K562 (cell line): ENCODE results near the gene CS. TPM values are rescaled to one million over a fixed set of nuclear protein-coding genes. Genes with fewer than 3 reads are reported as not detected.
A peak's percentile ranks its signal among the peaks of the same experiment; 100 is the strongest.

Experiments
- AFF4 ChIP-seq: sonication (generic); formaldehyde crosslinking; IDR thresholded peaks from 2 replicates; pipeline ENCODE4 v1.8.0; 2023; ENCODE audit warnings: mild to moderate bottlenecking, missing genetic modification reagents
- CHCHD3 ChIP-seq: fragments of 250-450 bp; sonication (Bioruptor Pico); IDR thresholded peaks from 2 replicates; pipeline ENCODE4 v2.1.2; 2022; ENCODE audit warnings: mild to moderate bottlenecking
- HCFC1 ChIP-seq: IDR thresholded peaks from 2 replicates; pipeline ENCODE4 v1.6.1; 2012; ENCODE audit warnings: low read depth, low read length, improper control_type of control experiment
- HOMEZ ChIP-seq: fragments of 250-450 bp; sonication (Bioruptor Pico); IDR thresholded peaks from 2 replicates; pipeline ENCODE4 v1.4.0; 2020; ENCODE audit warnings: mild to moderate bottlenecking, moderate library complexity
- JUND ChIP-seq, 2 experiments: IDR thresholded peaks; 2 replicates in 1 of 2; 3 replicates in 1 of 2; pipeline ENCODE4 v1.6.1; 2011; ENCODE audit warnings: borderline replicate concordance in 2 of 2, low read depth in 2 of 2, low read length in 2 of 2, improper control_type of control experiment in 1 of 2, missing biosample characterization in 1 of 2, missing genetic modification characterization in 1 of 2, missing genetic modification reagents in 1 of 2
- NEUROD1 ChIP-seq: fragments of 150-350 bp; IDR thresholded peaks from 2 replicates; pipeline ENCODE4 v1.6.1; 2014; ENCODE audit warnings: borderline replicate concordance, low read length, low read depth; ENCODE audit not compliant: partially characterized antibody
- RREB1 ChIP-seq: fragments of 250-450 bp; sonication (Bioruptor Pico); IDR thresholded peaks from 2 replicates; pipeline ENCODE4 v1.4.0; 2020
- STAT5A ChIP-seq: IDR thresholded peaks from 2 replicates; pipeline ENCODE4 v1.6.1; 2012; ENCODE audit warnings: low read length, inconsistent platforms, borderline replicate concordance
- THAP7 ChIP-seq: fragments of 250-450 bp; sonication (Bioruptor Pico); IDR thresholded peaks from 2 replicates; pipeline ENCODE4 v1.5.0; 2021
- TRIM25 ChIP-seq: fragments of 450-650 bp; IDR thresholded peaks from 2 replicates; pipeline ENCODE4 v1.7.0; 2016; ENCODE audit warnings: borderline replicate concordance
- XRCC4 ChIP-seq: IDR thresholded peaks from one replicate; pipeline ENCODE4 v1.6.1; 2011; ENCODE audit not compliant: insufficient read depth, insufficient read length; ENCODE audit errors: extremely low read depth
- XRCC5 ChIP-seq: fragments of 200-400 bp; formaldehyde crosslinking; IDR thresholded peaks from 2 replicates; pipeline ENCODE4 v1.6.1; 2017; ENCODE audit warnings: low read depth, mild to moderate bottlenecking, low read length
- polyA plus RNA-seq, 8 experiments: library from polyadenylated mRNA; depleted of rRNA in 4 of 8; stranded (reverse) in 5 of 8; unstranded in 3 of 8; fragments of >200 nt; fragmentation: Nextera tagmentation in 2 of 8; fragmentation: Illumina TruSeq in 1 of 8; extraction: Ambion mirVana in 2 of 8; extraction: Trizol in 1 of 8; gene quantifications; 2 replicates each; pipeline versions ENCODE4 v1.2.1 to v1.2.3, GENCODE V29; 2011 to 2014; ENCODE audit warnings: inconsistent platforms in 1 of 8, missing spikeins in 1 of 8
- total RNA-seq, 7 experiments: library from RNA; depleted of rRNA in 6 of 7; stranded (reverse); fragments of >200 nt in 6 of 7; fragmentation: Illumina TruSeq in 2 of 7; extraction: Trizol in 2 of 7; gene quantifications; 2 replicates each; pipeline versions ENCODE4 v1.2.1 to v1.2.3, GENCODE V29; 2011 to 2021; ENCODE audit warnings: low replicate concordance in 1 of 7

CS gene
- total and polyA plus RNA-seq, 9 of the 15 experiments (the other 6 are each of a cell fraction or from before 2014, with no cell fraction given), result 99.9 to 390 (median 149) TPM

GRCh38 chr12:56266693-56267442 is 33.3 kb downstream of the CS start, which contains the start of gene COQ10A (continued):
- TF ChIP-seq JUND (IDR thresholded peaks at IDR 0.05; ENCODE audit: borderline replicate concordance, low read depth, low read length), result peak; percentile 34
- TF ChIP-seq JUND (tag; IDR thresholded peaks at IDR 0.05; ENCODE audit: borderline replicate concordance, low read depth, low read length), result peak; percentile 49; the same call in 1 of the 3 replicates
- no peak for TF ChIP-seq TRIM25
- no peak for TF ChIP-seq THAP7 (CRISPR knock-in tag)
- peak; percentile 84 for TF ChIP-seq RREB1 (CRISPR knock-in tag)
- no peak for TF ChIP-seq NEUROD1
- no peak for TF ChIP-seq CHCHD3 (CRISPR knock-in tag)
- TF ChIP-seq HOMEZ (CRISPR knock-in tag), result no peak
- TF ChIP-seq AFF4 (CRISPR knock-in tag), result peak; percentile 85
- no peak for TF ChIP-seq XRCC4
- no peak for TF ChIP-seq STAT5A
- TF ChIP-seq XRCC5, result peak; percentile 50; the same call in 1 of the 2 replicates
- TF ChIP-seq HCFC1, result peak; percentile 87
